Omental fat pad (tissue), 4 donors: ENCODE data around the gene CECR2. TPM values are rescaled to one million over a fixed set of nuclear protein-coding genes. Genes with fewer than 3 reads are reported as not detected.

Source experiments
- ATAC-seq: fragments of 150-250 bp; one replicate; pipeline ENCODE4 v1.9.1; 2016; ENCODE audit warnings: mild to moderate bottlenecking, moderate library complexity; ENCODE audit not compliant: low FRiP score
- DNase-seq: peaks from one replicate; pipeline ENCODE4 v3.0.0-alpha.2; 2019; ENCODE audit warnings: low spot score
- CTCF ChIP-seq, 3 donors: fragments of 450-650 bp; IDR thresholded peaks; one replicate each; pipeline ENCODE4 v1.5.1; 2016 to 2017; ENCODE audit warnings: antibody characterized with exemption in 3 of 3, mild to moderate bottlenecking in 3 of 3, moderate library complexity in 2 of 3
- total RNA-seq, 4 donors: library from RNA; depleted of rRNA; stranded (reverse); fragments of >200 nt; gene quantifications; one replicate each; pipeline ENCODE4 v1.1.0, GENCODE V29; 2016

CECR2 gene
- total RNA-seq, 4 donors from 2014 or later, result 0.24 to 3.9 (median 0.70) TPM

GRCh38 chr22:17540481-17540880 is 171.2 kb downstream of the CECR2 start:
- ATAC-seq (no peak), DNase-seq (no peak)
- TF ChIP-seq CTCF (IDR thresholded peaks at IDR 0.05), result no peak

GRCh38 chr22:17541476-17541875 is 172.2 kb downstream of the CECR2 start:
- no peak for DNase-seq
- no peak for ATAC-seq
- no peak for TF ChIP-seq CTCF (IDR thresholded peaks at IDR 0.05)

GRCh38 chr22:17542452-17542851 is 173.2 kb downstream of the CECR2 start:
- TF ChIP-seq CTCF (IDR thresholded peaks at IDR 0.05), result no peak
- no peak for ATAC-seq
- DNase-seq, result no peak

- ATAC-seq (no peak), DNase-seq (no peak)
- no peak for TF ChIP-seq CTCF (IDR thresholded peaks at IDR 0.05)
Observed at GRCh38 chr22:17548010-17548755, 178.9 kb downstream of the CECR2 start.

- no peak for TF ChIP-seq CTCF (IDR thresholded peaks at IDR 0.05)
- ATAC-seq (no peak), DNase-seq (no peak)
Observed at GRCh38 chr22:17548756-17549035, 179.4 kb downstream of the CECR2 start.

GRCh38 chr22:17549183-17549582 is 179.9 kb downstream of the CECR2 start:
- no peak for DNase-seq
- no peak for ATAC-seq
- TF ChIP-seq CTCF (IDR thresholded peaks at IDR 0.05), result no peak

GRCh38 chr22:17549655-17550054 is 180.4 kb downstream of the CECR2 start:
- no peak for ATAC-seq
- no peak for TF ChIP-seq CTCF (IDR thresholded peaks at IDR 0.05)
- DNase-seq, result no peak
